Natural killer cell (primary cell): ENCODE measurements around the gene DEAF1. TPM values are rescaled to one million over a fixed set of nuclear protein-coding genes. Genes with fewer than 3 reads are reported as not detected.

ENCODE experiments used
- ATAC-seq, 3 donors: fragments of 150-1000 bp in 2 of 3; fragments of 200-7000 bp in 1 of 3; cut with Tn5 transposase; 1 replicate in 1 of 3; 2 replicates in 2 of 3; pipeline ENCODE4 v1.10.0; 2021; ENCODE audit warnings: mild to moderate bottlenecking in 2 of 3, moderate library complexity in 2 of 3
- DNase-seq, 2 donors: peaks; one replicate each; pipeline versions ENCODE4 v3.0.0 to v3.0.0-alpha.2; 2013 to 2021; ENCODE audit warnings: mixed read lengths in 1 of 2
- H3K27ac ChIP-seq: one replicate; pipeline ENCODE4 v1.5.1; 2013; ENCODE audit warnings: mild to moderate bottlenecking, low read length
- H3K27me3 ChIP-seq: one replicate; pipeline ENCODE4 v1.6.1; 2013; ENCODE audit warnings: low read length; ENCODE audit not compliant: control insufficient read depth, insufficient read depth
- H3K36me3 ChIP-seq: one replicate; pipeline ENCODE4 v1.6.1; 2013; ENCODE audit warnings: low read length; ENCODE audit not compliant: control insufficient read depth, insufficient read depth
- H3K4me1 ChIP-seq: one replicate; pipeline ENCODE4 v1.6.1; 2013; ENCODE audit warnings: low read length; ENCODE audit not compliant: control insufficient read depth, insufficient read depth
- H3K4me3 ChIP-seq: one replicate; pipeline ENCODE4 v1.5.1; 2013; ENCODE audit warnings: low read length
- H3K9me3 ChIP-seq: one replicate; pipeline ENCODE4 v1.6.1; 2013; ENCODE audit warnings: low read length; ENCODE audit not compliant: control insufficient read depth, insufficient read depth
- H3K27ac Mint-ChIP-seq, 2 donors: one replicate each; pipeline ENCODE4 v1.8.0; 2022; ENCODE audit warnings: mild to moderate bottlenecking in 2 of 2, mixed read lengths in 2 of 2, moderate library complexity in 1 of 2
- H3K27me3 Mint-ChIP-seq, 2 donors: one replicate each; pipeline ENCODE4 v1.8.0; 2022; ENCODE audit warnings: low read depth in 2 of 2, mixed read lengths in 2 of 2
- H3K36me3 Mint-ChIP-seq: one replicate; pipeline ENCODE4 v1.8.0; 2022; ENCODE audit warnings: mixed read lengths
- H3K4me1 Mint-ChIP-seq, 2 donors: one replicate each; pipeline ENCODE4 v1.8.0; 2022; ENCODE audit warnings: mixed read lengths in 2 of 2
- H3K4me3 Mint-ChIP-seq: one replicate; pipeline ENCODE4 v1.8.0; 2022; ENCODE audit warnings: mild to moderate bottlenecking, moderate library complexity, mixed read lengths
- H3K9me3 Mint-ChIP-seq, 2 donors: one replicate each; pipeline ENCODE4 v1.8.0; 2022; ENCODE audit warnings: mixed read lengths in 2 of 2
- CTCF ChIP-seq: fragments of 200-600 bp; IDR thresholded peaks from one replicate; pipeline ENCODE4 v1.8.0; 2022; ENCODE audit warnings: antibody characterized with exemption
- whole genome bisulfite sequencing: methylation state at CpG from one replicate; pipeline ENCODE4 v1.1.7; 2013; ENCODE audit warnings: missing lambda C conversion rate; ENCODE audit not compliant: insufficient coverage; 5-methylcytosine and 5-hydroxymethylcytosine counted together
- intact Hi-C: fragments of 100-400 bp; cut with micrococcal nuclease; formaldehyde crosslinking; loops from one replicate; pipeline ENCODE4 v1.14.2; 2022
- total RNA-seq, 4 donors: library from RNA; stranded (reverse); fragments of 120-200 nt in 1 of 4; gene quantifications; one replicate each; pipeline versions ENCODE4 v1.2.3 to v1.2.4, GENCODE V29; 2013 to 2022

DEAF1 gene
- total RNA-seq, 3 donors from 2014 or later (not counting 1 experiment from before 2014, with no cell fraction given): 25.9 to 26.9 (median 26.8) TPM

GRCh38 chr11:612961-613300, 82.1 kb downstream of the DEAF1 start:
- DNase-seq (no peak), ATAC-seq (no peak)
- Histone ChIP-seq H3K36me3 (peaks cover 62% of the 10 kb centered on the region), H3K9me3 (no peaks in the 10 kb centered on the region), H3K27ac (no peak overlapping the region), H3K4me3 (no peak overlapping the region), H3K4me1 (peaks cover 39% of the 10 kb centered on the region), H3K27me3 (no peaks in the 10 kb centered on the region)
- intact Hi-C loops: loop anchor here (10.0 kb wide), 1 partner anchor 112 kb away; no protein-coding TSS in a partner anchor
- Mint-ChIP-seq H3K27ac (peak overlapping the region; percentile 83 to 89), H3K9me3 (no peaks in the 10 kb centered on the region), H3K4me1 (peaks cover 6 to 22% of the 10 kb centered on the region in 2 donors), H3K4me3 (no peak overlapping the region), H3K36me3 (no peaks in the 10 kb centered on the region), H3K27me3 (no peaks in the 10 kb centered on the region)
- WGBS: 98% methylated on average over 10 of the region's 10 CpGs
- no peak for TF ChIP-seq CTCF

GRCh38 chr11:612201-612960, 82.6 kb downstream of the DEAF1 start:
- H3K4me1 ChIP-seq: peaks cover 39% of the 10 kb centered on the region

GRCh38 chr11:611001-611996, 83.7 kb downstream of the DEAF1 start:
- Mint-ChIP-seq H3K36me3 (no peaks in the 10 kb centered on the region), H3K27me3 (no peaks in the 10 kb centered on the region), H3K4me3 (peak overlapping the region; percentile 56), H3K4me1 (peaks cover 6 to 16% of the 10 kb centered on the region in 2 donors), H3K27ac (peak overlapping the region; percentile 83 to 89), H3K9me3 (no peaks in the 10 kb centered on the region)
- no peak overlapping the region for H3K27ac ChIP-seq
- DNase-seq (no peak), ATAC-seq (no peak)
- peaks cover 30% of the 10 kb centered on the region for H3K4me1 ChIP-seq
- intact Hi-C loops: loop anchor here (10.0 kb wide), 1 partner anchor 114 kb away; no protein-coding TSS in a partner anchor
- WGBS: 89% methylated on average over 49 of the region's 49 CpGs
- no peak for TF ChIP-seq CTCF
- H3K9me3 ChIP-seq: no peaks in the 10 kb centered on the region
- no peaks in the 10 kb centered on the region for H3K27me3 ChIP-seq
- no peak overlapping the region for H3K4me3 ChIP-seq
- peaks cover 76% of the 10 kb centered on the region for H3K36me3 ChIP-seq

More at GRCh38 chr11:612201-612960, 82.6 kb downstream of the DEAF1 start:
- Histone ChIP-seq H3K4me3 (no peak overlapping the region), H3K27me3 (no peaks in the 10 kb centered on the region), H3K27ac (no peak overlapping the region), H3K36me3 (peaks cover 68% of the 10 kb centered on the region), H3K9me3 (no peaks in the 10 kb centered on the region)
- peak overlapping the region; percentile 83 to 89 for H3K27ac Mint-ChIP-seq
- H3K36me3 Mint-ChIP-seq: no peaks in the 10 kb centered on the region
- intact Hi-C loops: loop anchor here (10.0 kb wide), 1 partner anchor 112 kb away; no protein-coding TSS in a partner anchor
- no peaks in the 10 kb centered on the region for H3K27me3 Mint-ChIP-seq
- H3K4me1 Mint-ChIP-seq: peaks cover 6 to 22% of the 10 kb centered on the region in 2 donors
- ATAC-seq (no peak), DNase-seq (peak in 1 of 2 donors; percentile 49)
- no peak for TF ChIP-seq CTCF
- H3K9me3 Mint-ChIP-seq: no peaks in the 10 kb centered on the region
- 88% methylated on average over 27 of the region's 27 CpGs for WGBS
- peak overlapping the region; percentile 45 for H3K4me3 Mint-ChIP-seq
